HG03175 (cell line): Measurements from ENCODE around the gene CPT1C.

ENCODE experiments used
- ATAC-seq: cut with Tn5 transposase; IDR thresholded peaks from one replicate; pipeline ENCODE4 v1.9.1; 2021; ENCODE audit warnings: mild to moderate bottlenecking, moderate library complexity; ENCODE audit not compliant: unreplicated experiment

The CPT1C gene

DNA sequence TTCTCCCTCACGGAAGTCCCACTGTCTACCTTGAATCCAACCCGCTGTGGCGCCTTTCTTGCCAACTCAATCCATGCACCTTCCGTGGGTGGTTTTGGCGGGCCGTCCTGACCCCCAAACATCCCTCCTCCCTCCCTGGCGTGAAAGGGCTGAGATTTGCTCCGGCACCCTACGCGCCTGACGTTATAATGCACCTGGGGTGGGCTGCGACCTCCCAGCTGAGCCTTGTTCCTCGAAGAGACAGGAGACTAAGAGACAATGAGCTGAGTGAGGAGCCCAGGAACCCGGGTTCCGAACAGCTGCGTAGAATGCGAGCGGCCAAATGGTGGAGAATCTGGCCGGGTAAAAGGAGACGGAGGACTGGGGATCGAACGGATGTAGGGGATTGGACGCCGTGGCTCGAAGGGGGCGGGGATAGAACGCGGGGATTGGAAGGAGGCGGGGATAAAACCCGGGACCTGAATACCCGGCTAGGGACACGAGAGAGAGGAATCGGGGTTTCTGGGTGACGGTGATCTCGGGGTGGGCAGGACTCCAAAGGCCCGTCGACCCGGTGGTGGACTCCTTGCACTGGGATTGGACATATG, at the start of gene CPT1C:
Gene CPT1C (plus strand): TSS at position 461 of the 587 bp plus-strand sequence. CDS start 1,137 bp downstream, outside the sequence.
- ATAC-seq = no peak

DNA sequence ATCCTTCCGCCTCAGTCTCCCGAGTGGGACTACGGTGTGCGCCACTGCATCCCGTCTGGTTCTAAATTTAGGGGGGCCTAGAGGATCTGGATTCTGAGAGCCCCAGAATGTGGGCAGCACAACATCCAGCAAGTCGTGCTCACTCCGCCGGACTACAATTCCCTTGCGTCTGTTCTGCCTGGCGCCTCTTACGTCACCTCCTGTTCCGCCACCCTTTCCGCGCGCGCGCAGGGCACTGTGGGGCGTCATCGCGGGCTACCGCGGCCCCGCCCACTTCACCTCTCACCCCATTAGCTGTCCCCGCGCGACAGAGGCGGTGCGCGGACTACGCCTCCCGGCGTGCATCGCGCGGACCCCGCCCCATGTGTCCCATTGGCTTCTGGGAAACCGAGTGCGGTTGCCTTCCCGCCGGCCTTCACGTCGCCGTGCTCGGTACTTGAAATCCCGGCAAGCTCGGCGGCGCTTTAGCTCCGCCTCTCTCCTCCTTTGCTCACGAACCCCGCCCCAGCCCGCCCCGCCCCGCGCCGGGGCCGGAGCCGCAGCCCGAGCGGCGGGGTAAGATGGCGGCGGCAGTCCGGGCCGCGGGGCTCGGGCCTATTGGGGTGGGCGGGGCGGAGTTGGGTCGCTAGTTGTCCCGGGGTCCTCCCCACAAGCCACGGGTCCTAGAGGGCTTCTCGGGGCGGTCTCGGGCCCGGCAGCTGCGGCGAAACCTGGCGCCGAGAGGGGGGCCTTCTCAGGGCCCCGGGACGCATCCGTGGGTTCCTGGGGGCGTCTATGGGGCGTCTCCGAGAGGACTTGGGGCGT, 49.0 kb upstream of the CPT1C start, which contains the start of gene SCAF1:
Gene SCAF1 (plus strand): TSS at position 522 of the 804 bp plus-strand sequence. CDS start 2,818 bp downstream, outside the sequence.
- ATAC-seq = peak; percentile 63

DNA sequence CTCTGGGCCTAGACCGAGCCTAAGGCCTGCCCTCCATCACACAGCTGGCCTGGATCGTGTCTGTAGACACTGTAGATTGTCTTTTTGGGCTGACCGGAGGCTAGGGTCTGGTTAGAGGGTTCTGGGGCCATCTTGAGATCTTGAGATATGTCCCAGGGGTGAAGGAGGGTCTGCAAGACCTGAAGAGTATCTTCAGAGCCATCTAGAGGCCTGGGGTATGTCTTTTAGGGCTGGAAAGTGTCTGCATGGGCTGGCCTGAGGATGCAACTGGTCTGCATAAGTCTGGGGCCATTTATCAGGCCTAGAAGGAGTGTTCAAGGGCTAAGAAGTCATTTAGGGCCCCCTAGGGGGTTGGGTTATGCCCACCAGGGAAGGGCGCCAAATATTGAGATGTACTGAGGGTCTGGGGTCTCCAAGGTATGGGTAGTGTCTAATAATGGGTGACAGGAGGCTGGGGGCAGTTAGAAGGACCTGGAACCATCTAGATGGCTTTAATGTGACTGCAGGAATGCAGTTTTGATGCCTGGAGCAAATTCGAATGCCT, 48.4 kb upstream of the CPT1C start:
- no peak for ATAC-seq

DNA sequence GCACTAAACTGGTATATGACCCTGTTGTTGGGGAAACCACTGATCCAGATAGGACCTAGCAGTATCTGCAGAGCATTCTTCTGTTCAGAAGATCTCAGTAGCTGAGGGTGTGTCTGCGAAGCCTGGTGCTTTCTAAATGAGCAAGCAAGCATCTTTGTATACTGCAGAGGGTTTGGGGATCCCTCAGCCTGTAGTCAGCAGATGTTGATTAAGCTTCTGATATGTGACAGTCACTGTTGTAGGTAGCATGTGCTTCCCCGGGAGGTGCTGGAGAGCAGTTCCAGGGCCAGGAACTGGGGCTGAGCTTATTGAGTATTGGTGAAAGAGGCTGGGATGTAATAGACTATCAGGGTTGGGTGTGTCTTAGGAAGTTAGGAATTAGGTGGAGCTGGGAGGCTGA, 47.5 kb upstream of the CPT1C start:
- ATAC-seq = no peak

DNA sequence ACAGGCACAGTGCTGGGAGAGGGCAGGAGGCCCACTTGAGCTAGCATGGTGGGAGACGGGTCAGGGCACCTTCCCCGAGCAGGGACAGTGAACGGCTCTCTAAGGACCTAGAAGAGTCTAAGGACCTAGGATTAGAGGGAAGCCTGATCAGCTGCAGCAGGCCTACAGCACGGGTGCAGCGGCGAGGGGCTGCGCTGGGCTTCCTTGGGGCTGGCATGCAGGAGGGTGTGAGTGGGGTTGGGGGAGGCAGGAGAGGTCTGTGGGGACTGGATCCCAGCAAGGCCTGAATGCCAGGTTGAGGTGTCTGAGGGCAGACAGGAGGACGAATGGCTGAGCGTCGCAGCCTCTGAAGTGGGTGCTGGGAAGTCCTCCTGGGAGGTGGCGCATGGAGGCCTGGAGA, 45.3 kb upstream of the CPT1C start:
- ATAC-seq = no peak

DNA sequence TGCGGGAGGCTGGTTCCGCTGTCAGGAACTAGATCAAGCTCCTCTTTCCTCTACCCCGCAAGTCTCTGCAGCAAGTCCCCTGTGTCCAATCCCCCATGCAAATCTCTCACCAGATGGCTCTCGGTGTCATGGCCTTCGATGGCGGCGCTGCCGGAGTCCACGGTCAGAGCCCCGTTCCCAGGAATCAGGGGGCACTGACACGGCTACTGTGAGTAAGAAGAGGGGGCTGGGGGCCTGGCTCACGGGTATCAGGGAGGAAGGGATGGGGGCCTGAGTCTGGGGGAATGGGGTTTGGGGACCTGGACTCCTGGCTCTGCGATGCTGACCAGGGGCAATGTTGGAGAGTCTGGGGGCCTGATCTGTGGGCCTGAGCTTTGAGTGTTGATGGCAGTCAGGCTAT, 44.9 kb upstream of the CPT1C start:
- ATAC-seq = no peak

DNA sequence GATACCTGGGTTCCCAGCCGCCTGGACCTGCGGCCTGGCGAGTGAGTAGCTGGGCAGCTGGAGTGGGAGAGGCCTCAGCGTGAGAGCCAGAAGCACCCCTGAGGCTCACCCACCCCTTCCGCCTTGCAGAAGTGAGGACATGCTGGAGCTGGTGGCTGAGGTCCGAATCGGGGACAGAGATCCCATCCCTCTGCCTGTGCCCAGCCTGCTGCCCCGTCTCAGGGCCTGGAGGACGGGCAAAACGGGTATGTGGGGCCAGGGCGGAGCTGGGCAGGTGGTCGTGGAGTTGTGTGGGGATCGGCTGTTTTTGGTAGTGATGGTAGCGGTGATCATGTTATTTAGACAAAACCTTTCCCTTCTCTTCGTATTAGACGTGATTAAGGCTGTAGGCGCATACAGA, 44.3 kb upstream of the CPT1C start:
- ATAC-seq = no peak

DNA sequence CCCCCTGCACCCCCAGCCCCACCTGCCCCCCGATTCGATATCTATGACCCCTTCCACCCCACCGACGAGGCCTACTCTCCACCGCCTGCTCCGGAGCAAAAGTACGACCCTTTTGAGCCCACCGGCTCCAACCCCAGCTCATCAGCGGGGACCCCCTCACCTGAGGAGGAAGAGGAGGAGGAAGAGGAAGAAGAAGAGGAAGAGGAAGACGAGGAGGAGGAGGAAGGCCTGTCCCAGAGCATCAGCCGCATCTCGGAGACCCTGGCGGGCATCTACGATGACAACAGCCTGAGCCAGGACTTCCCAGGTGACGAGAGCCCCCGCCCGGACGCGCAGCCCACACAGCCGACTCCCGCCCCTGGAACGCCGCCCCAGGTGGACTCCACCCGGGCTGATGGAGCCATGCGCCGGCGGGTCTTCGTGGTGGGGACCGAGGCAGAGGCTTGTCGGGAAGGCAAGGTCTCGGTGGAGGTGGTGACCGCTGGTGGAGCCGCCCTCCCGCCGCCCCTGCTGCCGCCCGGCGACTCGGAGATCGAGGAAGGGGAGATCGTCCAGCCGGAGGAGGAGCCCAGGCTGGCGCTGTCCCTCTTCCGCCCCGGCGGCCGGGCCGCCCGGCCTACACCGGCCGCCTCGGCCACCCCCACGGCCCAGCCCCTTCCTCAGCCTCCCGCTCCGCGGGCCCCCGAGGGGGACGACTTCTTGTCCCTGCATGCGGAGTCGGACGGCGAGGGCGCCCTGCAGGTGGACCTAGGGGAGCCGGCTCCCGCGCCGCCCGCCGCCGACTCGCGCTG, 39.7 kb upstream of the CPT1C start:
- ATAC-seq = no peak

DNA sequence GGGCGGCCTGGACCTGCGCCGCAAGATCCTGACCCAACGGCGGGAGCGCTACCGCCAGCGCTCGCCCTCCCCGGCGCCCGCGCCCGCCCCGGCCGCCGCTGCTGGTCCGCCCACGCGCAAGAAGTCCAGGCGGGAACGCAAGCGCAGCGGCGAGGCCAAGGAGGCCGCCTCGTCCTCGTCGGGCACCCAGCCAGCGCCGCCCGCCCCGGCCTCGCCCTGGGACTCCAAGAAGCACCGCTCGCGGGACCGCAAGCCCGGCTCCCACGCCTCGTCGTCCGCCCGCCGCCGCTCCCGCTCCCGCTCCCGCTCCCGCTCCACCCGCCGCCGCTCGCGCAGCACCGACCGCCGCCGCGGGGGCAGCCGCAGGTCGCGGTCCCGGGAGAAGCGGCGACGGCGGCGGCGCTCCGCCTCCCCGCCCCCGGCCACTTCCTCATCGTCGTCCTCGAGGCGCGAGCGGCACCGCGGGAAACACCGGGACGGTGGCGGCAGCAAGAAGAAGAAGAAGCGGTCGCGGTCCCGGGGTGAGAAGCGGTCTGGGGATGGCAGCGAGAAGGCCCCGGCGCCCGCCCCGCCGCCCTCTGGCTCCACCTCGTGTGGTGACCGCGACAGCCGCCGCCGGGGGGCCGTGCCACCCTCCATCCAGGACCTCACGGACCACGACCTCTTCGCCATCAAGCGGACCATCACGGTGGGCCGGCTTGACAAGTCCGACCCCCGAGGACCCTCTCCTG, 38.9 kb upstream of the CPT1C start:
- ATAC-seq = no peak

DNA sequence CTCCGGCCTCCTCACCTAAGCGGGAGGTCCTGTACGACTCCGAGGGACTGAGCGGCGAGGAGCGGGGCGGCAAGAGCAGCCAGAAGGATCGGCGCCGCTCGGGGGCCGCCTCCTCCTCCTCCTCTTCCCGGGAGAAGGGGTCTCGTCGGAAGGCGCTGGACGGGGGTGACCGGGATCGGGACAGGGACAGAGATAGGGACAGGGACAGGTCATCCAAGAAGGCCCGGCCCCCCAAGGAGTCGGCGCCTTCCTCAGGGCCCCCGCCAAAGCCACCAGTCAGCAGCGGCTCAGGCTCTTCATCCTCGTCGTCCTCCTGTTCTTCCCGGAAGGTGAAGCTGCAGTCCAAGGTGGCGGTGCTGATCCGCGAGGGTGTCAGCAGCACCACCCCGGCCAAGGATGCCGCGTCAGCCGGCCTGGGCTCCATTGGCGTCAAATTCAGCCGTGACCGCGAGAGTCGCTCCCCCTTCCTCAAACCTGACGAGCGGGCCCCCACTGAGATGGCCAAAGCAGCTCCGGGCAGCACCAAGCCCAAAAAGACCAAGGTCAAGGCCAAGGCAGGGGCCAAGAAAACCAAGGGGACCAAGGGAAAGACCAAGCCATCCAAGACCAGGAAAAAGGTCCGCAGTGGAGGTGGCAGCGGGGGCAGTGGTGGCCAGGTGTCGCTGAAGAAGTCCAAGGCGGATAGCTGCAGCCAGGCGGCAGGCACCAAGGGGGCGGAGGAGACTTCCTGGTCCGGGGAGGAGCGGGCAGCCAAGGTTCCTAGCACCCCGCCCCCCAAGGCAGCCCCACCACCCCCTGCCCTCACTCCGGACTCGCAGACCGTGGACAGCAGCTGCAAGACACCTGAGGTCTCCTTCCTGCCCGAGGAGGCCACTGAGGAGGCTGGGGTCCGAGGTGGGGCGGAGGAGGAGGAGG, 38.1 kb upstream of the CPT1C start:
- no peak for ATAC-seq

DNA sequence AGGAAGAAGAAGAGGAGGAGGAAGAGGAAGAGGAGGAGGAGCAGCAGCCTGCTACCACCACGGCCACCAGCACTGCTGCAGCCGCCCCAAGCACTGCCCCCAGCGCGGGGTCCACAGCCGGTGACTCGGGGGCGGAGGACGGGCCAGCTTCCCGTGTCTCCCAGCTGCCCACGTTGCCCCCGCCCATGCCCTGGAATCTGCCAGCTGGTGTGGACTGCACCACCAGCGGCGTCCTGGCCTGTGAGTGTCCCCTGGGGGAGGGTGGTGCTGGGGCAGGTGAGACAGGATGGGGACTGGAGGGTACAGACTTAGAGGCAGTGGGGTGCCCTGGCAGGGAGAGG, 37.5 kb upstream of the CPT1C start:
- ATAC-seq = no peak

DNA sequence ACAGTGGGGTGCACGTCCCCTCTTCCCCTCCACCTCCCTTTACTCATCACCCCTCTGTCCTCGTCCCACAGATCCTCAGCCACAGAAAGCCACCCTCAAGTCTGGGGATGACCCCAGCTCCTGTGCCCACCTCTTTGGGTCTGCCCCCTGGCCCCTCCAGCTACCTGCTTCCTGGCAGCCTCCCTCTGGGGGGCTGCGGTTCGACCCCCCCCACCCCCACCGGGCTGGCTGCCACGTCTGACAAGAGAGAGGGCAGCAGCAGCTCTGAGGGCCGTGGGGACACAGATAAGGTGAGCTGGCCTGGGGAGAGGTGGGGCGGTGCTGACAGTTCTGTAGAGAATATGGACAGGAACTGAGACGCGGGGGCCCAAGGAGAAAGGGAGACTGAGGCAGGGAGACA, 36.3 kb upstream of the CPT1C start:
- ATAC-seq = no peak

DNA sequence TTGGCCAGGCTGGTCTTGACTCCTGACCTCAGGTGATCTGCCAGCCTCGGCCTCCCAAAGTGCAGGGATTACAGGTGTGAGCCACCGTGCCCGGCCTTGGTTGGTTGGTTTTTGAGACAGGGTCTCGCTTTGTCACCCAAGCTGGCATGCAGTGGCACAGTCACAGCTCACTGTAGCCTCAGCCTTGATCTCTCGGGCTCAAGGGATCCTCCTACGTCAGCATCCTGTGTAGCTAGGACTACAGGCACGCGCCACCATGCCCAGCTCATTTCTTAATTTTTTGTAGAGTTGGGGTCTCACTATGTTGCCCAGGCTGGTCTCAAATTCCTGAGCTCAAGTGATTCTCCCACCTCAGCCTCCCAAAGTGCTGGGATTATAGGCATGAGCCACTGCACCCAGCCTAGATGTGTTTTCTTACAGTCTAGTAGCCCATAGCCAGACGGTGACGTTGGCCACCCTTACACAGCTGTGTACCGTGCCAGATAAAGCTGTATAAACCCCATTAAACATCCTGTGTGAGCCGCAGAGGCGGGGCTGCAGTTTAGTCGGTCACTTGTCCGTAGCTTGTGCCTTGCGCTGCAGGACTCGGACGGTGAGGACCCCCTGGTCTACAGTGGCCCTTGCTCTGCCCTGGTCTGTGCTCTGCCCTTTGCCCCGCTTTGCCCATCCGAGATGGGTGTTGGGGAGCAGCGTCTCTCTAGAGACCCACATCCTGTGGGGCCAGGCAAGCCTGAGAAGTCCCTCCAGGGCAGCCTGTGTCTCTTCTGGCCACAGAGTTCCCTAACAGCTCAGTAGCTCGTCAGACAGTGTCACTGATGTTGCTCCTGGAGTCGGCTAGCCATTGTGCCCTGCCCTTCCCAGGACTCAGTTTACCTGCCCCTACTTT, 35.1 kb upstream of the CPT1C start:
- no peak for ATAC-seq

DNA sequence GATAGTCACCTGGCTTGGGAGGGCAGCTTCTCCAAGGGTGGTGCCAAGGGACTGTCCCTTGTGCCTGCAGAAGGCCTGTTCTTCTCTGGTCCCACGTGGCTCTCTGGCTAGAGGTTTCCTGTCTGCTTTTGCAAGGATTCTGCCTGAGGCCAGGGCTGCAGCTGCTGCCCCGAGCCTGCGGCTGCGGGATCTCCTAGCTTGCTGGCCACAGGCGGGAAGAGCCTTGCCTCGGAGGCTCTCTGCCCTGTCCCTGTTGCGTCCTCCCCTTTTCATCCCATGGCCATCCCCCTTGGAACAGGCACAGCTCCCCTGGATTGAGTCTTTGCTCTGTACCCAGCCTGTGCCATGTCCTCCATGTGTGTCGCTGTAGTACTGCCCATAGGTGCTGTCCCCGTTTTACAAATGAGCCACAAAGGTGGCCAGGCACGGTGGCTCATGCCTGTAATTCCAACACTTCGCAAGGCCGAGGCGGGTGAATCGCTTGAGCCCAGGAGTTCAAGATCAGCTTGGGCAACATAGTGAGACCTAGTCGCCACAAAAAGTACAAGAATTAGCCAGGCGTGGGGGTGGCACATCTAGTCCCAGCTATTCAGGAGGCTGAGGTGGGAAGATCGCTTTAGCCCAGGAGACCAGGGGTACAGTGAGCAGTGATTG, 34.3 kb upstream of the CPT1C start:
- no peak for ATAC-seq

DNA sequence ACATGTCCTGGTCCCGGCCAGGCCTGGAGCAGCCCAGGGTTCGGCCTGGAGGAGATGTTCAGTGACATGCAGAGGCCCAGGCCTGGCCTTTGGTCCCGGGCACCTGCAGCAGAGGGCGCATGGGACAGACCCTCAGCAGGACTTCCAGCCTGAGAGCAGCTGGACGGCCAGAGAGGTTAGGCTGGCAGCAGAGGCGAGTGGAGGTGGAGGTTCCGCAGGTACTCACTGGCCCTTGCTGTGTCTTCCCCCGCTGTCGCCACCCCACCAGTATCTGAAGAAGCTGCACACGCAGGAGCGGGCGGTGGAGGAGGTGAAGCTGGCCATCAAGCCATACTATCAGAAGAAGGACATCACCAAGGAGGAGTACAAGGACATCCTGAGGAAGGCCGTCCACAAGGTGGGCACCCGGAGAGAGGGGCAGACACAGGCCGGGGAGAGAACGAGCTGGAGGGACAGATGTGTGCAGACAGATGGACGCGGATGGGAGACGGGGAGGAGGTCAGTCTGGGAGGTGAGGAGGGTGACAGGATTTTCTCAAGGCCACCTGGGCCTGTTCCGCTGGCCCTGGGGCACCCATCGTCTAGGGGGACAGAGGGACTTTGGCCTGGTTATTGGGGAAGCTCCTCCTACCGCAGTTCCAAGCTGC, 33.3 kb upstream of the CPT1C start:
- no peak for ATAC-seq

DNA sequence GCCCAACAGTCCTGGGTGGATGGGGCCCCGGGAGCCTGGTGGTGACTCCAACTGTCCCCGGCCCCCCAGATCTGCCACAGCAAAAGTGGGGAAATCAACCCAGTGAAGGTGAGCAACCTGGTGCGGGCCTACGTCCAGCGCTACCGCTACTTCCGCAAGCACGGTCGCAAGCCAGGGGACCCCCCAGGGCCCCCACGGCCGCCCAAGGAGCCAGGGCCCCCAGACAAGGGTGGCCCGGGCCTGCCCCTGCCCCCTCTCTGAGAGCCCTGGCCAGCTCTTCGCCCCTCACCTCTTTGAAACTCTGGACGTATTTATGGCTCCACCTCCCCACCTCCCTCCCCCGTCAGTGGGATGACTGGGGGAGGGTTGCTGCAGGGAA, 32.8 kb upstream of the CPT1C start:
- ATAC-seq = no peak

DNA sequence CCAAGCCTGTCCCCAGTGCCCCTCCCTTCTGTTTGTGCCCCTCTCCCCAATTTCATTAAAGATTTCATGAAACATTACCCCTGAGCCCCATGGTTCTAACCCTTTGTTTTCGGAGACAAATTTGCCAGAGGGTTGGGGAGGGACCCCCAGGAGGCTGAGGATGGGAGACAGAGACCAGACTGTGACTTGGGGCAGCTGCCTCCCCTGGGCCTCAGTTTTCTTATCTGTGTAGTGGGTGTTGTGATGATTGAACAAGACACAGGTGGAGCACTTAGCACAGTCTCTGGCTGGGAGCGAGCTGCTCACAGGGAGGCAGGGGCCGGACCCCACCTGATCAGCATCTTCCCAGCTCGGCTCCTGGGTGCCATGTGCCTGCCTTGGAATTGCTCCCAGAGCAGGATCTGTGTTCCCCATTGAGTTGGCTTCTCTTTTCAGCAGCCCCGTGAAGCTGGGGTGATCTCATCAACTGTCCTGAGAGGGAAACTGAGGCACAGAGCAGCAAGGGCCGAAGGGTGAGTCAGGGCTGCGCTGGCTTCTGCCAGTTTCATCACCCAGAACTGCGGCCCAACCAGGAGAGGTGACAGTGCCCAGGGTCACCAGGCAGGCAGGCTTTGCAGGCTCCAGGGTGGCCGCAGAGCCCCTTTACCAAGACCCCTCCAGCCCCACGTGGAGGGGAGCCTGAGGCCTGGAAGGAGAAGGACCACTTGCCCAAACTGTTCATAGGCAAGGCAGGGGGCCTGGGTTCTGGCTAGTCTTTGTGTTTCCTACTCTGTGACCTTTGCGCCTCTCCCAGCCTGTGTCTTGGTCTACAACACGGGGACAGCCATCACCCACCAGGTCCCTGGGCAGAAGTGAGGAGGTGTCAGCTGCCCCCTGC, 32.1 kb upstream of the CPT1C start:
- ATAC-seq = no peak
